HG03521 (cell line): ENCODE measurements around the gene PIK3R4.

Experiments
- ATAC-seq: cut with Tn5 transposase; IDR thresholded peaks from one replicate; pipeline ENCODE4 v1.9.1; 2021; ENCODE audit warnings: mild to moderate bottlenecking, moderate library complexity; ENCODE audit not compliant: unreplicated experiment

The PIK3R4 gene

DNA sequence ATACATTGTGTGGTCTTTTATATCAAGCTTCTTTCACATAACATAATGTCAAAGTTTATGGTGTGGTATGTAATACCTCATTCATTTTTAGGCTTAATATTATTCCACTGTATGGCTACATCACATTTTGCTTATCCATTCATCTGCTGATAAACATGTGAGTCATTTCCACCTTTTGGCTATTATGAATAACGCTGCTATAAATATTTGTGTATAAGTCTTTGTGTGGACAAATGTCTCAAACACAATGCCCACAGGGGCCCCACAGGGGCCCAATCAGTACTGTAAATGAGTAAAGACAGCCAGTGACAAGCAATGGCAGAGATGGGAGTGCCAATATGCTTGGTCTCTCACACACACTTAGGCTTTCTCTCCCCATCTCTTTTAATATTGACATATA, 54.2 kb downstream of the PIK3R4 start:
- no peak for ATAC-seq

DNA sequence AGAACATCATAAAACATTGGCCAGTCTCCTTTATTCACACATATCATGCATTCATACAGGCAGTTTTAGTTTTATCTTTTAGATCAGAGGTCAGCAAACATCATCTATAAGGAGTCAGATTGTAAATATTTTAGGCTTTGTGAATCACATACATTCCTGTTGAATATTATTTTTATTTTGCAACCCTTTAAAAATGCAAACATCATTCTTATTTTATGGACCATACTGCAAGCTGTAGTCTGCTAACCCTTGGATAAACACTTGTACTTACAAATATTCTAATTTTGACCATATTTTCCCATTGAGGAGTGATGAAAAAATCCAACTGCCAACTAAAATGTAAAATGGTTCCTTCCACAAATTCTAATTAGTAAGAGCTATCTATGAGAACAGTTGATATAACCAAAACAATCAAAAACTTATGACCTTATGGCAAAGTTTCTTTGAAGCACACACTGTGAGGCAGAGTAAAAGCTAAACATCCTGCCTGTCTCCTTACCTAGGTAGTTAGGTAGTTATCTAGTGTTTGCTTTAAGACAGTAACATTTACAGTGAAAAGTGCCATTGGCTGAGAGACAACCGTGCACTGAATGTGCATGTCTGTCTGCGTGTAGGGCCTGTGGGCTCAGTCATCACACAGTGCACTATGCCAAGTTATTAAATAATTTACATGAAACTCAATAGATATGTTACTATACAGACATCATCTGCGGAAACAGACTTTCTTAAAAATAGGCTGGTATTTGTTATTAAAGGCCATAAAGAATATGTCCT, 57.7 kb downstream of the PIK3R4 start:
- no peak for ATAC-seq

- ATAC-seq: no peak
These were observed 58.5 kb downstream of the PIK3R4 start for GRCh38 chr3:130688015-130688688.

- ATAC-seq: no peak
These were observed 59.3 kb downstream of the PIK3R4 start for GRCh38 chr3:130687327-130687726.

- ATAC-seq: no peak
These were observed 59.8 kb downstream of the PIK3R4 start for GRCh38 chr3:130686833-130687232.

DNA sequence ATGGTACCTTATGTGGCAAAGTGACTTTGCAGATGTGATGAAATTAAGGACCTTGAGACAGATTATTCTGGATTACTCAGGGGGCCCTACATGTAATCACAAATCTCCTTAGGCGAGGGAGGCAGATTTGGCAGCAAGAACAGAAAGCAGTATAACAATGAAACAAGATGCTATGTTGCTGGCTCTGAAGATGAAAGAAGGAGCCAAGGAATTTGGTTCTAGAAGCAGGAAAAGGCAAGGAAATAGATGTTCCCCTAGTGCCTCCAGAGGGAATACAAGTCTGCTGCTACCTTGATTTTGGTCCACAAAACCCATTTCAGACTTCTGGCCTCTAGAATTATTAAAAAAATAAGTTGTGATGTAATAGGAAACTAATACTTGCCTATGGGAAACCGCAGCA, 64.5 kb downstream of the PIK3R4 start:
- ATAC-seq: no peak

GRCh38 chr3:130679218-130679617, 67.4 kb downstream of the PIK3R4 start:
- no peak for ATAC-seq

DNA sequence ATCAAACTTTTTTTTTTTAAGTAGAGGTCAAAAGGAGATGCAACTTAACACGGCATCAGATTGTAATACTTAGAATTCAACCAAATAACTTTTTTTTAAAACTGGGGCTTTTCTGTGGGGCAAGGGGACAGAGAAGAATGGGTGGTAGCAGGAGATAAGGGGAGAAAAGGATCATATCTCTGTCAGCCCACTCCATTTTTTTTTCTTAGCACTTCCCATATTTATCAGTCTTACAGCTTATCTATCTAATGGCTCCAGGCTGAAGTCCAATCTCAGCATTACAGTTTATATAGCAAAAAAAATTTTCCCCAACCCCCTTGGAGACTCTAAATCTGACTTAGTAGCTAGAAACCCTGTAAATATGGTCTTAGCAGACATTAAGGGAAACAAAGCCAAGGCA, 69.3 kb downstream of the PIK3R4 start:
- ATAC-seq: no peak

DNA sequence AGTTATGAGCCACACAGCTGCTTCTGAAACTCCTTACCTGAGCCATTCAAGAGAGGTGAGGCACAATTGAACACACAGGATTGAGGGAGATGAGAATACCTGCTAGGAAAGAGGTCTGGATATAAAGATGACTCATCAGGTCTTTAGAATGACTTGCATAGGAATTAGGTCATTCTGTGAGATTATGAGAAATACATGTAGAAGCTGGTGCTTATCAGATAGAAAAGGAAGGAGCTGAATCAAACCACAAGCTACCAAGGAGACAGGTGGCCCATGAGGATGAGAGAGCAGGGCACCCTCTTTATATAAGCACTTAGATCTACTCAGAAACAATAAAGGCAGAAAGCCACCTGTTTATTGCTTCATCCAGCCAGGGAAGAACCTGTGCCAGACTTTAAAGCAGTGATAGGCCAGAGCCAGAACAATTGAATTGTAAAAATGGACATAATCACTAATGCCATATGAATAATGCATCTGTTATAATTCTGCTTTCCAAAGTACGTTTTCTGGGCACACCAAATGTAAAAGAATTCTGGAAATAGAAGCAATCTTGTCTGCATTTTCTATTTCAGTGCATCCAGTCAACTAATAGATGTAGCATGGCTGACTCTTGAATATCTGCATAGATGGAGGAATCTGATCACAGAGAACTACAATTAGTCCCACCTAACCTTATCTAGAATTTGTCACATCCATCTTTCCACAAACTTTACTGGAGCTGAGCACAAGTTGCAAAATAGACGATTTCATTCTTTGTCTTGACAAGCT, 74.9 kb downstream of the PIK3R4 start:
- ATAC-seq: no peak

DNA sequence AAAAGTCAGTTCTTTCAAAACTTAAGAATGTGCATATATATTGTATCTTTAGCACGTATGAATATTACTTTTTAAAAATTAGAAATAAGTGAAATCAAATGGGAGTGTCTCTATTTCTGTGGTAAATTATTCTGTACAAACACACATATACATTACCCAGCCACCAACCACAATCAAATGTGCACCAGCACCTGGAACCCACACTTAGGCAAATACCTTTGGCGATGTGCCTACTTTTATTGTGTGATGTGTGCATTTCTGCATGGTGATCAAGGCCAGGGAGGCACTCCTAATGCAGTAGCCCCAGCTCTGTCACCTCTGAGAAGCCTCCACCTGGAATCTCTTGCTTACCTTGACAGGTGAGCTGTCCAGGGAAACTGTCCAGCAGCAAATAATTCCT, 76.9 kb downstream of the PIK3R4 start:
- no peak for ATAC-seq

DNA sequence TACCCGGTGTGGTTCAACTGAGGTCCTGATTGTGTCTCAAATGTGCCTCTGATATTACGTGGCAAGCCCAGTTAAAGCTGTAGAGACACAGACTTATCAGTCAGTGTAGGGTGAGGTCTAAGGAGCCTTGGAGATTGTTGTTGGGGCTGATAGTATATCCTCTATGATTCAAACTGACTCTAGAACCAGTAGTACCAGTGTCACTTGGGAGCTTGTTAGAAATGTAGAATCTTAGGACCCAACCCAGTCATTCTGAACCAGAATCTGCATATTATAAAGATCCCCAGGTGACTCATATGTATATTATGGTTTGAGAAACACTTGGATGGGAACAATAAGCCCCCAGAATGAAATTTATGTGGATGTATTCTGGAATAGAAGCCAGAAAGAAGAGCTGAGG, 83.5 kb downstream of the PIK3R4 start:
- ATAC-seq: no peak

DNA sequence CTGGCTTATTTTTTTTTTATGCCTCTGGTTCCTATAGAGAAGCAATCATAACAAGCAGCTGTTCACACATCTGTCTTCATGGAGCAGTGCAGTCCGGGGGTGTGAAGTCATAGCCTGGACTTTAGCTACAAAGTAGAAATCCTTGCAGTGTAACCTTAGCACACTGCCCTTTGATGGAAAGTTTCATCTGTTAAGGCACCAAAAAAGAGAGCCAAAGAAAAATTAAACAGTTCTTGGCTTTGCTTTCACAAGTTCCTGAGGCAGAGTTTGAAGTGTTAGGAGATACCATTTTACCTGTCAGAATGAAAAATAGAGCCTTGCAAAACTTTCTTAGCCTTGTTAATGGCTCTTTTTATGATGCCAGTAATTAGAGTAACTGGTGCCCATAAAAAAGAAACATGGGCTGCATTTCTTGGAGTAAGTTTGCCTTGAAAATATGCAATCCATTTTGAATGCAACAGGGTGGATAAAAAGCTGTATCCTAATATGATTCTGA, 84.1 kb downstream of the PIK3R4 start:
- no peak for ATAC-seq

- ATAC-seq: no peak
These were observed 85.3 kb downstream of the PIK3R4 start for GRCh38 chr3:130661140-130661891.

DNA sequence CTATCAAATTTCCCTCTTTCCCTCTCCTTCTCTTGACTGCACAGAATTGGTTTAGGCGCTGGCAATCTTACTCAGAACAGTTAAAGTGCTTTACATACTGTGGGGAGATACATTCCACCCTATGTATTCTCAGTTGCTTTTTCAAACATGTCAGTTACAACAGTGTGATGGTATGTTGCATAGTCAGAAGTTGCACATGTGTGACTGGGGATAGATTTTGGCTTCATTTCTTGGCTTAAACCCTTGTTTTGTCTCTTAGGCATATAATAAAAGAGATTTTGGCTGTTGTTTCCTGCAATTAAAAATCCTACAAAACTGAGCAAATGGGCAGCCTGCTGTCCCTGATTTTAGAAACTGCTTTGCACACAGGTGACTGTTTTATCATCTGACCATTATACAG, 86.7 kb downstream of the PIK3R4 start:
- no peak for ATAC-seq

DNA sequence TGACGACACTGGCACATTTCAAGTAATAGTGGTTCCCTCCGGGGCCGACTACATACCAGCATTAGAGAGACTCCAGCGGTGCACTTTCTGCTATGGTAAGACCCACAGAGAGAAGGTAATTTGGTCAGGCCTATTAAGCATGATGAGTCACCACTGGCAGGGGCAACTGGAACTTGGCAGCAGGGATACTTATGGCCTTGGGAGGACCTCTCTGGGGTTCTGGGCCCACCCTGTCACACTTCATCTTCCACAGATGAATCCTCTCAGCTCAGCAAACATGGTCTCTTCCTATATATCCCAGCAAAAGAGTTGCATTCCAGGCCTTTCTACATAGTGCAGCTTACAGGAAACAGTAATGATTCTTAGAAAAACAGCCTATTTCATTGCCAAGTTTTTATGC, 88.0 kb downstream of the PIK3R4 start:
- ATAC-seq: no peak

DNA sequence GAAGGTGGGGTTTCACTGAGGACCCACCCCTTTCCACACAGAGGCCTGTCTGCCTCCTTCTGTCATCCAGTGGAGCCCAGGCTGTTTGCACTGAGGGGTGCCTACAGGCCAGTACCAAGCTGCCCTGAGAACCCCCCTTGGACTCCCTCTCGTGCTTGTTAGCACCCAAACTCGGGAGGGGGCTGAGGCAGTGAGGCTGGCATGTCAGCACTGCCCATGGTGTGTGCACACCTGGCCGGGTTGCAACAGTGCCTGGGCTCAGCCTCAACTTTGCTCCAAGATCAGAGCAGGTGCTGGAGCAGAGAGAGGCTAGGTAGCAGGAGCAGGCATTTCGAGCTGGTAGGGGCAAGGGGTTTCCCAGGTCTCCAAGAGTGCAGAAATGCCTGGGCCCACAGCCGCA, 90.0 kb downstream of the PIK3R4 start:
- ATAC-seq: no peak

DNA sequence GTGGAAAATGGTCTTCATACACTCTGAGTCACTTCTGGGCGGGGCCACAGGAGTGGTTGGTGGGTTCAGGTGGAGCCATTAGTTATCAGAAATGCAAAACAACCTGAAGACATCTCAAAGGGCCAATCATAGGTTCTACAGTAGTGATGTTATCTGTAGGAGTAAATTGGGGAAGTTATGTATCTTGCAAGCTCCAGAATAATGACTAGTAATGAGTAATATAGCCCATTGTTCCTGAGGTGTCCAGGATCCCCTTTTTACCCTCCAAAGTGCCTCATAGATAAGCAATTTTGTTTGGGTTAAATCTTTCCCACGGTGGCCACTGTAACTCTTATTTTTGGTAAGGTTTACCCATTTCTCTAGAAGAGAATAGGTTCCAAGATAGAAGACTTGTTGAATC, 91.7 kb downstream of the PIK3R4 start:
- no peak for ATAC-seq

- ATAC-seq: no peak
These were observed 92.5 kb downstream of the PIK3R4 start for GRCh38 chr3:130654091-130654490.

GRCh38 chr3:130649061-130649654, 97.5 kb downstream of the PIK3R4 start:
- ATAC-seq: no peak

GRCh38 chr3:130648293-130648692, 98.3 kb downstream of the PIK3R4 start:
- no peak for ATAC-seq

GRCh38 chr3:130645261-130645660, 101.4 kb downstream of the PIK3R4 start:
- ATAC-seq: no peak
